WTC11 (cell line): ENCODE measurements around the gene FAM76B. TPM values are rescaled to one million over a fixed set of nuclear protein-coding genes. Genes with fewer than 3 reads are reported as not detected.

Experiments
- CREM ChIP-seq: sonication (generic); formaldehyde crosslinking; IDR thresholded peaks from 2 replicates; pipeline ENCODE4 v1.8.1; 2022; ENCODE audit warnings: mild to moderate bottlenecking, missing genetic modification reagents, moderate library complexity
- ELF4 ChIP-seq: sonication (generic); formaldehyde crosslinking; IDR thresholded peaks from 2 replicates; pipeline ENCODE4 v1.8.1; 2022; ENCODE audit warnings: low read depth, mild to moderate bottlenecking, moderate library complexity, missing genetic modification reagents
- FOXP1 ChIP-seq: sonication (generic); formaldehyde crosslinking; IDR thresholded peaks from 2 replicates; pipeline ENCODE4 v1.8.0; 2022; ENCODE audit warnings: missing genetic modification reagents, mild to moderate bottlenecking, moderate library complexity, borderline replicate concordance
- GABPB1 ChIP-seq: sonication (generic); formaldehyde crosslinking; IDR thresholded peaks from 2 replicates; pipeline ENCODE4 v1.8.1; 2023; ENCODE audit warnings: mild to moderate bottlenecking, missing genetic modification reagents
- GRHL2 ChIP-seq: fragments of 250-450 bp; sonication (Bioruptor Pico); IDR thresholded peaks from 2 replicates; pipeline ENCODE4 v1.8.0; 2022; ENCODE audit warnings: mild to moderate bottlenecking, moderate library complexity; ENCODE audit not compliant: insufficient replicate concordance, severe bottlenecking
- HMGA2 ChIP-seq: fragments of 250-450 bp; sonication (Bioruptor Pico); IDR thresholded peaks from 2 replicates; pipeline ENCODE4 v1.4.0; 2021; ENCODE audit warnings: mild to moderate bottlenecking, moderate library complexity
- IRF2 ChIP-seq: sonication (generic); formaldehyde crosslinking; IDR thresholded peaks from 2 replicates; pipeline ENCODE4 v1.8.0; 2022; ENCODE audit warnings: low read depth, missing genetic modification reagents, borderline replicate concordance
- MXD4 ChIP-seq: fragments of 250-450 bp; sonication (Bioruptor Pico); IDR thresholded peaks from 2 replicates; pipeline ENCODE4 v1.8.0; 2021; ENCODE audit warnings: mild to moderate bottlenecking, moderate library complexity, borderline replicate concordance
- MYBL2 ChIP-seq: sonication (generic); formaldehyde crosslinking; IDR thresholded peaks from 2 replicates; pipeline ENCODE4 v1.8.1; 2023; ENCODE audit warnings: mild to moderate bottlenecking, moderate library complexity, missing genetic modification reagents
- NR1H2 ChIP-seq: sonication (generic); formaldehyde crosslinking; IDR thresholded peaks from 2 replicates; pipeline ENCODE4 v1.9.0; 2021; ENCODE audit warnings: mild to moderate bottlenecking, moderate library complexity, missing genetic modification reagents
- NR2C2 ChIP-seq: sonication (generic); formaldehyde crosslinking; IDR thresholded peaks from 2 replicates; pipeline ENCODE4 v1.8.0; 2022; ENCODE audit warnings: mild to moderate bottlenecking, missing genetic modification reagents
- RELA ChIP-seq: sonication (generic); formaldehyde crosslinking; IDR thresholded peaks from 2 replicates; pipeline ENCODE4 v1.8.1; 2022; ENCODE audit warnings: missing genetic modification reagents, mild to moderate bottlenecking, borderline replicate concordance
- RORB ChIP-seq: fragments of 250-450 bp; sonication (Bioruptor Pico); IDR thresholded peaks from 2 replicates; pipeline ENCODE4 v1.9.0; 2021; ENCODE audit warnings: mild to moderate bottlenecking
- SMAD4 ChIP-seq: sonication (generic); formaldehyde crosslinking; IDR thresholded peaks from 2 replicates; pipeline ENCODE4 v1.8.0; 2022; ENCODE audit warnings: mild to moderate bottlenecking, missing genetic modification reagents
- TP53 ChIP-seq: sonication (generic); formaldehyde crosslinking; IDR thresholded peaks from 2 replicates; pipeline ENCODE4 v1.8.1; 2023; ENCODE audit warnings: mild to moderate bottlenecking, missing genetic modification reagents
- ZNF138 ChIP-seq: sonication (generic); formaldehyde crosslinking; conservative IDR thresholded peaks from 2 replicates; pipeline ENCODE4 v1.8.1; 2022; ENCODE audit warnings: mild to moderate bottlenecking, moderate library complexity, missing genetic modification reagents
- ZNF263 ChIP-seq: sonication (generic); formaldehyde crosslinking; IDR thresholded peaks from 2 replicates; pipeline ENCODE4 v1.8.1; 2022; ENCODE audit warnings: low read depth, mild to moderate bottlenecking, moderate library complexity, missing genetic modification reagents
- ZNF317 ChIP-seq: sonication (generic); formaldehyde crosslinking; IDR thresholded peaks from 2 replicates; pipeline ENCODE4 v1.8.1; 2023; ENCODE audit warnings: low read depth, mild to moderate bottlenecking, moderate library complexity, missing genetic modification reagents, borderline replicate concordance
- ZNF416 ChIP-seq: fragments of 250-450 bp; sonication (Bioruptor Pico); IDR thresholded peaks from 2 replicates; pipeline ENCODE4 v1.9.0; 2021; ENCODE audit warnings: mild to moderate bottlenecking, inconsistent platforms
- total RNA-seq: library from RNA; stranded (reverse); gene quantifications from 3 replicates; pipeline ENCODE4 v1.2.3, GENCODE V29; 2021
- TF ChIP-seq, protein P1 (sequence below): fragments of 250-450 bp; sonication (Bioruptor Pico); IDR thresholded peaks from 2 replicates; pipeline ENCODE4 v1.9.0; 2021; ENCODE audit warnings: mild to moderate bottlenecking, borderline replicate concordance
- TF ChIP-seq, protein P2 (sequence below): sonication (generic); formaldehyde crosslinking; IDR thresholded peaks from 2 replicates; pipeline ENCODE4 v1.8.1; 2022; ENCODE audit warnings: missing genetic modification reagents, borderline replicate concordance
- TF ChIP-seq, protein P3 (sequence below): sonication (generic); formaldehyde crosslinking; IDR thresholded peaks from 2 replicates; pipeline ENCODE4 v1.8.0; 2022; ENCODE audit warnings: mild to moderate bottlenecking, missing genetic modification reagents
- TF ChIP-seq, protein P4 (sequence below): sonication (generic); formaldehyde crosslinking; IDR thresholded peaks from 2 replicates; pipeline ENCODE4 v1.8.1; 2022; ENCODE audit warnings: low read depth, missing genetic modification reagents, borderline replicate concordance
- TF ChIP-seq, protein P5 (sequence below): sonication (generic); formaldehyde crosslinking; IDR thresholded peaks from 2 replicates; pipeline ENCODE4 v1.8.1; 2023; ENCODE audit warnings: mild to moderate bottlenecking, missing genetic modification reagents, borderline replicate concordance
- TF ChIP-seq, protein P6 (sequence below): sonication (generic); formaldehyde crosslinking; IDR thresholded peaks from 2 replicates; pipeline ENCODE4 v1.8.1; 2023; ENCODE audit warnings: mild to moderate bottlenecking, missing genetic modification reagents

Gene FAM76B
- total RNA-seq, 1 experiment from 2014 or later, result 30.0 TPM

DNA sequence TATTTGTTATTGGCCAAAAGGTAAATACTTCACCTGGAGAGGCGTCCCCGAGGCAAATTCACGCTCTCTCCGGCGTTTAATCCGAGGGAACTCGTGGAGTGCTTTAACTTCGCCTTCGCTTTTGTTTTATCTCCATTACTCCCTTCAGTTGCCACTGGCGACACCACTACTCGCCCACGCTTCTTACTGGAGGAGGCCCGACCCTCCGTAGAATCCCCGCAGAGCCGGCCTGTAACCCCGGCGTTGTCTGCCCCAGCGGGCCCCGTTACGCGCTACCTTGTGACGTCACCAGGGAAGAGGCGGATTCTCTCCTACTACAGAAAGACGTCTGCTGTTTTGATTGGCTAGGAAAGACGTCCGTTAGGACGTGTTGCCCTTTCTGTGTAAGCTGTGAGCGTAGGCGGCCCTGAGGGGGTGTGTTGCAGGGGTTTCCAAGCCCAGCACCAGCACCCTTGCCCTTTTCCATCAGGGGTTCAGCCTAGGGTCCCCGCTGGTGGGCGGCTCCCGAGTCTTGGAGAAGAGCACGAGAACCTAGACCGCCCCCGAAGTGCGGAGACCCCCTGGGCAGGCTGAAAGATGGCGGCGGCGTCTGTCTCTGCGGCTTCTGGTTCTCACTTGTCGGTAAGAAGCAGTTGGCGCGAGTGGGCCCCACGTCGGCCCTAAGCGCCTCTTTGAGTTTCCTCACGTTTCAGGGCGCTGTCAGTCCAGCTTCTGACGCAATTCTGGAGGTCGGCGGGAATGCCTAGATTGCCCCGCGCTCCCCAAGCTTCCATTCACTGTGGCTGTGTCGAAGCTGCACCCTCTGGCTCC lies 746 bp upstream of the FAM76B start, which contains the start of gene CEP57 (continued):
- TF ChIP-seq, protein P1, sequence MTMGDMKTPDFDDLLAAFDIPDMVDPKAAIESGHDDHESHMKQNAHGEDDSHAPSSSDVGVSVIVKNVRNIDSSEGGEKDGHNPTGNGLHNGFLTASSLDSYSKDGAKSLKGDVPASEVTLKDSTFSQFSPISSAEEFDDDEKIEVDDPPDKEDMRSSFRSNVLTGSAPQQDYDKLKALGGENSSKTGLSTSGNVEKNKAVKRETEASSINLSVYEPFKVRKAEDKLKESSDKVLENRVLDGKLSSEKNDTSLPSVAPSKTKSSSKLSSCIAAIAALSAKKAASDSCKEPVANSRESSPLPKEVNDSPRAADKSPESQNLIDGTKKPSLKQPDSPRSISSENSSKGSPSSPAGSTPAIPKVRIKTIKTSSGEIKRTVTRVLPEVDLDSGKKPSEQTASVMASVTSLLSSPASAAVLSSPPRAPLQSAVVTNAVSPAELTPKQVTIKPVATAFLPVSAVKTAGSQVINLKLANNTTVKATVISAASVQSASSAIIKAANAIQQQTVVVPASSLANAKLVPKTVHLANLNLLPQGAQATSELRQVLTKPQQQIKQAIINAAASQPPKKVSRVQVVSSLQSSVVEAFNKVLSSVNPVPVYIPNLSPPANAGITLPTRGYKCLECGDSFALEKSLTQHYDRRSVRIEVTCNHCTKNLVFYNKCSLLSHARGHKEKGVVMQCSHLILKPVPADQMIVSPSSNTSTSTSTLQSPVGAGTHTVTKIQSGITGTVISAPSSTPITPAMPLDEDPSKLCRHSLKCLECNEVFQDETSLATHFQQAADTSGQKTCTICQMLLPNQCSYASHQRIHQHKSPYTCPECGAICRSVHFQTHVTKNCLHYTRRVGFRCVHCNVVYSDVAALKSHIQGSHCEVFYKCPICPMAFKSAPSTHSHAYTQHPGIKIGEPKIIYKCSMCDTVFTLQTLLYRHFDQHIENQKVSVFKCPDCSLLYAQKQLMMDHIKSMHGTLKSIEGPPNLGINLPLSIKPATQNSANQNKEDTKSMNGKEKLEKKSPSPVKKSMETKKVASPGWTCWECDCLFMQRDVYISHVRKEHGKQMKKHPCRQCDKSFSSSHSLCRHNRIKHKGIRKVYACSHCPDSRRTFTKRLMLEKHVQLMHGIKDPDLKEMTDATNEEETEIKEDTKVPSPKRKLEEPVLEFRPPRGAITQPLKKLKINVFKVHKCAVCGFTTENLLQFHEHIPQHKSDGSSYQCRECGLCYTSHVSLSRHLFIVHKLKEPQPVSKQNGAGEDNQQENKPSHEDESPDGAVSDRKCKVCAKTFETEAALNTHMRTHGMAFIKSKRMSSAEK (CRISPR knock-in tag), result peak; percentile 81; the same call in 1 of the 2 replicates
- TF ChIP-seq NR1H2 (CRISPR knock-in tag) (no peak), ZNF138 (CRISPR knock-in tag) (no peak), FOXP1 (CRISPR knock-in tag) (no peak), ELF4 (CRISPR knock-in tag) (no peak), HMGA2 (CRISPR knock-in tag) (no peak), ZNF317 (CRISPR knock-in tag) (no peak), RORB (CRISPR knock-in tag) (no peak), GRHL2 (CRISPR knock-in tag) (no peak), MYBL2 (0 out of 2 replicates have a peak, but pooled peaks have one; percentile 58), GABPB1 (CRISPR knock-in tag) (peak; percentile 54; the same call in 1 of the 2 replicates), MXD4 (CRISPR knock-in tag) (no peak), ZNF416 (CRISPR knock-in tag) (0 out of 2 replicates have a peak, but pooled peaks have one; percentile 42), SMAD4 (CRISPR knock-in tag) (no peak), RELA (no peak), IRF2 (CRISPR knock-in tag) (no peak), CREM (CRISPR knock-in tag) (peak; percentile 83), NR2C2 (CRISPR knock-in tag) (no peak), TP53 (CRISPR knock-in tag) (no peak), ZNF263 (CRISPR knock-in tag) (no peak)
- TF ChIP-seq, protein P2, sequence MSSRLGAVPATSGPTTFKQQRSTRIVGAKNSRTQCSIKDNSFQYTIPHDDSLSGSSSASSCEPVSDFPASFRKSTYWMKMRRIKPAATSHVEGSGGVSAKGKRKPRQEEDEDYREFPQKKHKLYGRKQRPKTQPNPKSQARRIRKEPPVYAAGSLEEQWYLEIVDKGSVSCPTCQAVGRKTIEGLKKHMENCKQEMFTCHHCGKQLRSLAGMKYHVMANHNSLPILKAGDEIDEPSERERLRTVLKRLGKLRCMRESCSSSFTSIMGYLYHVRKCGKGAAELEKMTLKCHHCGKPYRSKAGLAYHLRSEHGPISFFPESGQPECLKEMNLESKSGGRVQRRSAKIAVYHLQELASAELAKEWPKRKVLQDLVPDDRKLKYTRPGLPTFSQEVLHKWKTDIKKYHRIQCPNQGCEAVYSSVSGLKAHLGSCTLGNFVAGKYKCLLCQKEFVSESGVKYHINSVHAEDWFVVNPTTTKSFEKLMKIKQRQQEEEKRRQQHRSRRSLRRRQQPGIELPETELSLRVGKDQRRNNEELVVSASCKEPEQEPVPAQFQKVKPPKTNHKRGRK, result no peak
- TF ChIP-seq, protein P3, sequence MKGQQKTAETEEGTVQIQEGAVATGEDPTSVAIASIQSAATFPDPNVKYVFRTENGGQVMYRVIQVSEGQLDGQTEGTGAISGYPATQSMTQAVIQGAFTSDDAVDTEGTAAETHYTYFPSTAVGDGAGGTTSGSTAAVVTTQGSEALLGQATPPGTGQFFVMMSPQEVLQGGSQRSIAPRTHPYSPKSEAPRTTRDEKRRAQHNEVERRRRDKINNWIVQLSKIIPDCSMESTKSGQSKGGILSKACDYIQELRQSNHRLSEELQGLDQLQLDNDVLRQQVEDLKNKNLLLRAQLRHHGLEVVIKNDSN (CRISPR knock-in tag), result no peak; the same call in 1 of the 2 replicates
- TF ChIP-seq, protein P4, sequence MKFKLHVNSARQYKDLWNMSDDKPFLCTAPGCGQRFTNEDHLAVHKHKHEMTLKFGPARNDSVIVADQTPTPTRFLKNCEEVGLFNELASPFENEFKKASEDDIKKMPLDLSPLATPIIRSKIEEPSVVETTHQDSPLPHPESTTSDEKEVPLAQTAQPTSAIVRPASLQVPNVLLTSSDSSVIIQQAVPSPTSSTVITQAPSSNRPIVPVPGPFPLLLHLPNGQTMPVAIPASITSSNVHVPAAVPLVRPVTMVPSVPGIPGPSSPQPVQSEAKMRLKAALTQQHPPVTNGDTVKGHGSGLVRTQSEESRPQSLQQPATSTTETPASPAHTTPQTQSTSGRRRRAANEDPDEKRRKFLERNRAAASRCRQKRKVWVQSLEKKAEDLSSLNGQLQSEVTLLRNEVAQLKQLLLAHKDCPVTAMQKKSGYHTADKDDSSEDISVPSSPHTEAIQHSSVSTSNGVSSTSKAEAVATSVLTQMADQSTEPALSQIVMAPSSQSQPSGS (CRISPR knock-in tag), result no peak
- TF ChIP-seq, protein P5, sequence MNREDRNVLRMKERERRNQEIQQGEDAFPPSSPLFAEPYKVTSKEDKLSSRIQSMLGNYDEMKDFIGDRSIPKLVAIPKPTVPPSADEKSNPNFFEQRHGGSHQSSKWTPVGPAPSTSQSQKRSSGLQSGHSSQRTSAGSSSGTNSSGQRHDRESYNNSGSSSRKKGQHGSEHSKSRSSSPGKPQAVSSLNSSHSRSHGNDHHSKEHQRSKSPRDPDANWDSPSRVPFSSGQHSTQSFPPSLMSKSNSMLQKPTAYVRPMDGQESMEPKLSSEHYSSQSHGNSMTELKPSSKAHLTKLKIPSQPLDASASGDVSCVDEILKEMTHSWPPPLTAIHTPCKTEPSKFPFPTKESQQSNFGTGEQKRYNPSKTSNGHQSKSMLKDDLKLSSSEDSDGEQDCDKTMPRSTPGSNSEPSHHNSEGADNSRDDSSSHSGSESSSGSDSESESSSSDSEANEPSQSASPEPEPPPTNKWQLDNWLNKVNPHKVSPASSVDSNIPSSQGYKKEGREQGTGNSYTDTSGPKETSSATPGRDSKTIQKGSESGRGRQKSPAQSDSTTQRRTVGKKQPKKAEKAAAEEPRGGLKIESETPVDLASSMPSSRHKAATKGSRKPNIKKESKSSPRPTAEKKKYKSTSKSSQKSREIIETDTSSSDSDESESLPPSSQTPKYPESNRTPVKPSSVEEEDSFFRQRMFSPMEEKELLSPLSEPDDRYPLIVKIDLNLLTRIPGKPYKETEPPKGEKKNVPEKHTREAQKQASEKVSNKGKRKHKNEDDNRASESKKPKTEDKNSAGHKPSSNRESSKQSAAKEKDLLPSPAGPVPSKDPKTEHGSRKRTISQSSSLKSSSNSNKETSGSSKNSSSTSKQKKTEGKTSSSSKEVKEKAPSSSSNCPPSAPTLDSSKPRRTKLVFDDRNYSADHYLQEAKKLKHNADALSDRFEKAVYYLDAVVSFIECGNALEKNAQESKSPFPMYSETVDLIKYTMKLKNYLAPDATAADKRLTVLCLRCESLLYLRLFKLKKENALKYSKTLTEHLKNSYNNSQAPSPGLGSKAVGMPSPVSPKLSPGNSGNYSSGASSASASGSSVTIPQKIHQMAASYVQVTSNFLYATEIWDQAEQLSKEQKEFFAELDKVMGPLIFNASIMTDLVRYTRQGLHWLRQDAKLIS (CRISPR knock-in tag), result no peak
- TF ChIP-seq, protein P6, sequence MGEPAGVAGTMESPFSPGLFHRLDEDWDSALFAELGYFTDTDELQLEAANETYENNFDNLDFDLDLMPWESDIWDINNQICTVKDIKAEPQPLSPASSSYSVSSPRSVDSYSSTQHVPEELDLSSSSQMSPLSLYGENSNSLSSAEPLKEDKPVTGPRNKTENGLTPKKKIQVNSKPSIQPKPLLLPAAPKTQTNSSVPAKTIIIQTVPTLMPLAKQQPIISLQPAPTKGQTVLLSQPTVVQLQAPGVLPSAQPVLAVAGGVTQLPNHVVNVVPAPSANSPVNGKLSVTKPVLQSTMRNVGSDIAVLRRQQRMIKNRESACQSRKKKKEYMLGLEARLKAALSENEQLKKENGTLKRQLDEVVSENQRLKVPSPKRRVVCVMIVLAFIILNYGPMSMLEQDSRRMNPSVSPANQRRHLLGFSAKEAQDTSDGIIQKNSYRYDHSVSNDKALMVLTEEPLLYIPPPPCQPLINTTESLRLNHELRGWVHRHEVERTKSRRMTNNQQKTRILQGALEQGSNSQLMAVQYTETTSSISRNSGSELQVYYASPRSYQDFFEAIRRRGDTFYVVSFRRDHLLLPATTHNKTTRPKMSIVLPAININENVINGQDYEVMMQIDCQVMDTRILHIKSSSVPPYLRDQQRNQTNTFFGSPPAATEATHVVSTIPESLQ (CRISPR knock-in tag), result no peak
